SU-DHL-6 (cell line): Measurements from ENCODE around the gene RITA1.

ENCODE experiments used
- EZH2phosphoT487 ChIP-seq: fragments of 200-600 bp; sonication (generic), shearing (Covaris generic); conservative IDR thresholded peaks from 2 replicates; pipeline ENCODE4 v1.6.1; 2018; ENCODE audit warnings: mild to moderate bottlenecking, antibody characterized with exemption, low read length, moderate library complexity, mixed read lengths
- TF ChIP-seq, protein P1 (sequence below): fragments of 200-600 bp; sonication (generic); IDR thresholded peaks from one replicate; pipeline ENCODE4 v1.5.1; 2017; ENCODE audit warnings: antibody characterized with exemption, mild to moderate bottlenecking, low read length, moderate library complexity; ENCODE audit not compliant: insufficient read depth, poor library complexity, severe bottlenecking

DNA sequence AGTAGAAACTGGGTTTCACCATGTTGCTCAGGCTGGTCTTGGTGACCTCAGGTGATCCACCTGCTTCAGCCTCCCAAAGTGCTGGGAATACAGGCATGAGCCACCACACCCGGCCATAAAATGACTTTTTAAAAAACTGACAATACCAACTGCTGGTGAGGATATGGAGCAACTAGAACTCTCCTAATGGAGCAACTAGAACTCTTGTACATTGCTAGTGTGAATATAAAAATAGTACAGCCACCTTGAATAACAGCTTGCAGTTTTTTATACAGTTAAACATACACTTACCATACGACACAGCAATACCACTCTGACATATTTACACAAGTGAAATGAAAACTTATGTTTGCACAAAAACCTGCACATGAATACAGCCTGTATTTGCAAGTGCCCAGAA lies 38.5 kb upstream of the RITA1 start:
- TF ChIP-seq, protein P1, sequence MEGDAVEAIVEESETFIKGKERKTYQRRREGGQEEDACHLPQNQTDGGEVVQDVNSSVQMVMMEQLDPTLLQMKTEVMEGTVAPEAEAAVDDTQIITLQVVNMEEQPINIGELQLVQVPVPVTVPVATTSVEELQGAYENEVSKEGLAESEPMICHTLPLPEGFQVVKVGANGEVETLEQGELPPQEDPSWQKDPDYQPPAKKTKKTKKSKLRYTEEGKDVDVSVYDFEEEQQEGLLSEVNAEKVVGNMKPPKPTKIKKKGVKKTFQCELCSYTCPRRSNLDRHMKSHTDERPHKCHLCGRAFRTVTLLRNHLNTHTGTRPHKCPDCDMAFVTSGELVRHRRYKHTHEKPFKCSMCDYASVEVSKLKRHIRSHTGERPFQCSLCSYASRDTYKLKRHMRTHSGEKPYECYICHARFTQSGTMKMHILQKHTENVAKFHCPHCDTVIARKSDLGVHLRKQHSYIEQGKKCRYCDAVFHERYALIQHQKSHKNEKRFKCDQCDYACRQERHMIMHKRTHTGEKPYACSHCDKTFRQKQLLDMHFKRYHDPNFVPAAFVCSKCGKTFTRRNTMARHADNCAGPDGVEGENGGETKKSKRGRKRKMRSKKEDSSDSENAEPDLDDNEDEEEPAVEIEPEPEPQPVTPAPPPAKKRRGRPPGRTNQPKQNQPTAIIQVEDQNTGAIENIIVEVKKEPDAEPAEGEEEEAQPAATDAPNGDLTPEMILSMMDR = no peak
- TF ChIP-seq EZH2phosphoT487 = no peak
